NCI-H2227 treated with DMSO at 0.1 percent for 48 hours (cell line): ENCODE results near the gene CFAP58.
"Not testable (repeated sequence)": the region's sequence is repeated elsewhere in the genome, so short reads cannot be mapped to it uniquely, and the experiment has no call there.

ENCODE experiments used
- DNase-seq: peaks from one replicate; lab custom pipeline; 2025; lab: John Stamatoyannopoulos, UW

CFAP58 gene

DNA sequence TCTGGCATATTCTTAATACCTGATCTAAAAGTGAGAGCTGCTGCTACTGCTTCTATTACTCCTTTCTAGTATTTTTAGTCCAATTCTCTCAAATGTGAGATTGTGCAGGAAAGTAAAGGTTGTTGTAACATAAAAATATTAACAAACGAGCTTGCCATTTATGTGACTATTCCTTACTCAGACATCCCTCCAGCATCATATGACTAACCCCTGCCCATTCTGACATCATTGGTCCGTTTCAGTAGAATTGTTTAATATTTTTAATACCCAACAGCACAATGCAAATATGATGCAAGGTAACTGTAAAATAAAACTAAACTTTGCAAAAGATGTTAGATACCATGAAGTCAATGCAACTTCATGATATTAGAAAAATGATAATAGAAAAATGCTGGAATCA lies 83.6 kb downstream of the CFAP58 start:
- no peak for DNase-seq

DNA sequence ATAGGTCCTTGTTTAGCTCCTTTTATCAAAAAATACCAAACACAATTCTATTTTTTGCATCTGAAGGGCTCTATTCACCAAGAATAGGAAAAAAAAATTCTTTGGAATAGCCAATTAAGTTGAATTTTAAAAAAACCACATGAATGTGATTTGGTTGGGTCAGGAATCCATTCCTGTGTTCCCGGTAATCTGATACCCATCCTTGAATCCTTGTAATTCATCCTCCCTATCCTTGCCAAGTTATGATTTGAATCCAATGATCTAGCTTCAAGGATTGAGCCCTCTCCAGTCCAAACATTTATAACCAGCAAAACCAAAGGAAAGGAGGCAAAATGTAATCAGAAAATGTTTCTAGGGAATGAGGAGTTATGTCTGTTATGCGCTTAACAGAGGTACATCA lies 86.6 kb downstream of the CFAP58 start:
- DNase-seq: no peak

DNA sequence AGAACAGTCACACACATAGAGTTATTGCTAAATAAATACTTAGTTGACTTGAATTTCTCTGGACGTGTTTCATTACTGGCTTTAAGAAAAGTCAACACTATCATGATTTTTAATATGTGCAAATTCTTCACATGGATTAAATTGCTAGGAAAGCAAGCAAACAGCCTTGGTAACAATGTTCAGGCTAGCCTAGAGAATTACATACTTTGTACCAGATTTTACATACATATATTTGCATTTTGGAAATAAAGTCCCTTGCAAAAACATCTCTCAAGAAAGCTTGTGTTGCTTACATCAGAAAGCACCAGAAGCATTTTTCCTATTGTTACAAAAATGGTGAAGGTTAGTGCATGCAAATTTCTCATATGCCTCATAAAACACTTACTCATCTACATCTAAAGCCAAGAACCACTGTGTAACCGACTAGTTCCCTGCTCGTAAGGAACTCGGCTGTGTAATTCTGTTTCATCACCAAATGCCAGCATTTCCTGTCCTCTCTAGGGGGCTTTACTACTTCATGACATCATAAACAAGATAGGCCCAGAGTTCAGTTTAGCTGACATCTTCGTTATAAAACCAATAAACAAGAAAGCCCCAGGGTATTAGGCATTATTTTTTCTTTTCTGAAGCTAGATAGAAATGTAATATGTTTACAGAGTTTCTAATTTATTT lies 87.8 kb downstream of the CFAP58 start:
- no peak for DNase-seq

DNA sequence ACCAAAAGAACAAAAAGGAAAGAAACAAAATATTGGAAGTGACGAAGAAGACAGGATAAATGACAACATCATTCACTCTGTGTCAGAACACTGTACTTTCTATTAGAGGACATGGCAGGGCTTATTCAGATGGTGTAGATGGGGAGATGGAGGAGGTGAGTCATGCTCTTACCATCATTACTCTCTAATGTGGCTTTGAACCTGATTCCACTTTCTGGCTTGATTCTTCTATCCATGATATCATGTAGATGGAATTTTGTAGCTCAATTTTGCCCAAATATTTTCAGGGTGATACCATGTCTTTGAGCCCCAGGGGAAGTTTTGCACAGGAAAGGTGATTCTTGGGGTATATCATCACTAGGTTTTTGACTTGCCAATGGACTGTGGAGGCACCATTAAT lies 91.7 kb downstream of the CFAP58 start:
- DNase-seq: no peak

DNA sequence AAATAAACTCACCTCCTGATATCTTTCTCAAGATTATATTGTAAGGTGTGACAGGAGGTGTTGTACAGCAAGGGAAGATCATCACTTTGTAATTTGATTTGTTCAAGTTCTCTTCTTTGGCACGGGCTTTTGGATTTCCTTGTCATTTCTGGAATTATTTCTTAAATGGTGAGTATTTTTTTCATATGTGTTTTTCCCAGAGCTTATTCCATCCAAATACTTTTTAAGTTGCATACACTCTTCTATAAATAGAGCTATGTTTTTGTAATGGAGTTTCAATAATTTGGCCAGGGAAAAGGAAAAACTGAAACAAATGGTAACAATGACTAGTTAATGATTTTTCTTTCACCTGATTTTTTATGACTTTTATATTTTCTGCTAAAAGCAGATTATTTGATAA lies 92.5 kb downstream of the CFAP58 start:
- DNase-seq: no peak

DNA sequence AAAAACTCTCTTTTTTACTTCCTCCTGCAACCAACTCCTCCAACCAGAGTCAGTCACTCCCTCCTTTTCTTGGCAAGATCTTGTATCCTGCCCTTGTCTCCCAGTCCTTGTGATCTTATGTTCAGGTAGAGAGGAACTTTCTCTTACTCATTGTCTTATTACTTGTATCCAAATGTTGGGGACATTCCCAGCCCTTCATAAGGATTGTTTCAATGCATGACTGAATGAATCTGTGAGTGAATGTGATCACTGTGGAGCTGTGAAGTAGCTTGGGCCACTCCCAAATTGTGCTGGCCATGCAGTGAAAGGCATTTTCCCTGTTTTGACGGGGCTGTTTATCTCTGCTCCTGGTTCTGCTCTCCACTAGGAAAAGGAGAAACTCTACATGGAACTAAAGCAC lies 93.7 kb downstream of the CFAP58 start:
- no peak for DNase-seq

DNA sequence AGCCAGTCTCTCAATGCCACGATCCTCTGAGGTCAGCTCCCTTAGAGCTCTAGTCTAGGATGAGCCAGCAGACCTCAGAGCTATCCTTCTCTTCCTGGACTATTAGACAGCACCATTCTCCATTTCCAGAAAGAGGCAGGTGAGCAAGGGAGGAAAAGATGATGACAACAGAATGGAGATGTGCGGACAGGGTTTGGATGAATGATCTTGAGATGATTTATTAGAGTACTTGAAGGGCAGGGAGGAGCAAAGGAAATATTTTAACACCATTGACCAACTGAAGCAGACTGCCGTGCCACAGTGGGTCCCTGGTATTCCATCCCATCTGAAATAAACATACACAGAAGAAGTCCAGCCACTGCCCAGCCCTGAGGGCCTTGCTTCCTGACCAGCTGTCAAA lies 94.3 kb downstream of the CFAP58 start:
- no peak for DNase-seq

DNA sequence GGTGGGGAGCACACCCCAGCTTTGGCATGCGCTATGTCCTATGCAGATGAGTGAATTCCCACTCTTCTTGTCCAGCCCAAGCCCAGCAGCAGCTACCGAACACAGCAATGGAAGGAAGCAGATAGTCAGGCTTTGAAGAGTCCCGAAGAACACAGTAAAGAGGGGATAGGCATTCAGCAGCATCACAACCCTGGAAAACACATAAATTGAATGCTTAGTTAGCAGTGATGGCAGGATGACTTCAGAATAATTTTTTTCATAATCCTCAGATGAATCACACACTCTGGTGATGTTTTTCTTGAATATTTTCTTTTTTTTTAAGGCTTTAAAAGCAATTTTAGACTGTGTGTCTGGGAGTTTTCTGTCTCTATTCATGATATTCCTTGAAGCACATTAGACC lies 95.8 kb downstream of the CFAP58 start:
- DNase-seq: no peak

DNA sequence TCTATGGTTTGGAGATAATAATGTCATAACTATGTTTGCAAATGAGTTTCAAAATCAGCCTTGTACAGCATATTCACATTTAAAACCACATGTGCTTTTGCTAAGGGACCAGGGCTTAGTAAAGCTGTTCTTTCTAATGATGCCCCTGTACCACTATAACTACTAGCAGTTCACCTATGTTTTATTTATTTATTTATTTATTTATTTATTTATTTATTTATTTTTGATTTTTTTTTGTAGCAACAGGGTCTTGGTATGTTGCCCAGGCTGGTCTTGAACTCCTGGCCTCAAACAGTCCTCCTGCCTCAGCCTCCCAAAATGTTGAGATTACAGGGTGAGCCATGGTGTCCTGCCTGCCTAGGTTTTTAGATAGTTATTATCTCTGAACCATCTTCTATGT lies 96.9 kb downstream of the CFAP58 start:
- DNase-seq: no peak

DNA sequence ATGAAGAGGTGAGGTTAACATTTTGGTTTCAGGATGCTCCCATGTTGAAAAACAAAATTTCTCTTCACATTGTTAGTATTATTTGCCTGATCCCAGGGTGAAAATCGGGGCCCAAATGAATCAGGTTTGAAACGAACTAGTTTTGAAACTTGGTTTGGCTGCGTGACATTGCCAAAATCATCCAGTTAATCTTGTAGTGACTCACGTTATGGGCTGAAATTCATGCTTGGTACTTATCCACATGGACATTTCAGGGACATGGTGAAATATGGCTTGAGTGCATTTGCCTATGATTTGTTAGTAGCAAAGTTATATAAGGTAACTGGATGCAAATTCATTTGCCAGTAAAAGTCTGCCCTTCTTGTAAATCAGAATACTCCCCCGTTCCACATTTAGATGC lies 97.3 kb downstream of the CFAP58 start:
- no peak for DNase-seq

DNA sequence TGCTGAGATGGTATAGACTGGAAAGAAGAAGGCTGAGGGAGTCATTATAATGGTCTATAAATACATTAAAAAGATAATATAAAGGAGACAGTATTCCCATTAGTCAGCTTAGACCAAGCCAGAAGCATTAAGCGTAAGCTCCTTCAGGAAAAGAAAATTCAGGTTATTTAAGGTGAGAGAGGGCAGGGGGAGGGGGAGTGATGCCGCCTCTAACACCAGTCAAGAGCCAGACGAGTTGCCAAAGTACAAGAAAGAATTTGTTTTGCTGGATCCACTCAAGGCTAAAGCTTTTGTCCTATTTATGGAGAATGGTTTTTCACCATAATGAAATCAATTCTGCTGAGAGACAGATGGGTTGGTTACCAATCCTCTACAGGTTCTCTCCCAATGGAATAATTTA lies 99.3 kb downstream of the CFAP58 start:
- DNase-seq: no peak

DNA sequence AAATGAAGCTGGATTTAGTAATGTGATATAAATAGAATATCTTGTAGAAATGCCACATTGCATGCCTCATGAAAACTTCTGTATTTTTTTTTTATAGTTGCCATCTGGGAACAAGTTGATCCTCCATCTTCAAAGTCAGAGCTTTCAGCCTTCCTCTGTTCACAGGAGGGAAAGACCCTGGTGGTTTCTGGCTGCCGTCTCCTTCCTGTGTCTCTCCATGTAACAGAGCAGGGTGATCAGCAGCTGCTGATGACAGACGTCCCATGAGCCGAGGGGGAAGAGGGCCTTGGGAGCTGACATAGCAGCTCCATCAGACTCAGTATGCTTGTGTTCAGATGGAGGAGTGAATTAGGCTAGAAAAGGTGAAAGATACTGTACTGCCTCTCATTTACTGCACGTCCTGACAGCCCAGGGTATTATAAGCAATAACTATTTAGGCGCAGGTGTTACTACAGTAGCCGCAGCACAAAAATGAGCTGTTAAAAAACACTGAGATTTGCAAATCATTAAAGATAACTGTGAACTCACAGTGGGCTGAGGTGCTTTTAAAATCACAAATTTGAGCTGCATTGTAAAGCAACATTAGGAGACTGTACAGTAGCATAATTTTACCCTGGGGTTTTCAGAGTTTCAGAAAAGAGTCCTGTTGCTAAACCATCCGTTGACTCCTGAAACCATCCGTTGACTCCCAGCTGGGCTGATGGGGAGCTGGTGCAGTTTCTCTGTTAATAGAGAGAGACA lies 103.3 kb downstream of the CFAP58 start:
- DNase-seq: peak; percentile 45

DNA sequence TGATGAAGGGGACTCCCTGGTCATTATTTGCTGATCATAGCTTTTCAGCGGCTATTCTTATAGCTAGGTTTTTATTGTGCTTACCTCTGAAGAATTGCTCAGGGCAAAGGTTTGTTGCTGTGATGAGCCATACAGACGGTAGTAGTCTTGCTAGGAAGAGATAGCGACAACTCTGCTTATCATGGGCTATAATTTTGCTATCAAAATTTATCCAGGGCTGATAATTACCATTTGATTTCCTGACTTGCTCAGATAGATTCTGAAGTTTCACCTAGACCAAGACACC lies 103.9 kb downstream of the CFAP58 start:
- no peak for DNase-seq

DNA sequence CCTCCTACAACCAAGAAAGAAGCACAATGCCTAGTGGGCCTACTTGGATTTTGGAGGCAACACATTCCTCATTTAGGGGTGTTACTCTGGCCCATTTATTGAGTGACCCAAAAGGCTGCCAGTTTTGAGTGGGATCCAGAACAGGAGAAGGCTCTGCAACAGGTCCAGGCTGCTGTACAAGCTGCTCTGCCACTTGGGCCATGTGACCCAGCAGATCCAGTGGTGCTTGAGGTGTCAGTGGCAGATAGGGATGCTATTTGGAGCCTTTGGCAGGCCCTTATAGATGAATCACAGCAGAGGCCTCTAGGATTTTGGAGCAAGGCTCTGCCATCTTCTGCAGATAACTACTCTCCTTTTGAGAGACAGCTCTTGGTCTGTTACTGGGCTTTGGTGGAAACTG lies 111.9 kb downstream of the CFAP58 start:
- not testable (repeated sequence) for DNase-seq

DNA sequence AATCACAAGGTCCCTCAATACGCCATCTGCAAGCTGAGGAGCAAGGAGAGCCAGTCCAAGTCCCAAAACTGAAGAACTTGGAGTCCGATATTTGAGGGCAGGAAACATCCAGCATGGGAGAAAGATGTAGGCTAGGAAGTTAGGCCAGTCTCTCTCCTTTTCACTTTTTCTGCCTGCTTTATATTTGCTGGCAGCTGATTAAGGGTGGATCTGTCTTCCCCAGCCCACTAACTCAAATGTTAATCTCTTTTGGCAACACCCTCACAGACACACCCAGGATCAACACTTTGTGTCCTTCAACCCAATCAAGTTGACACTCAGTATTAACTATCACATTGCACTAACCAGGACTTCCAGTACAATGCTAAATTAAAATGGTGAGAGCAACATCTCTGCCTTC lies 115.2 kb downstream of the CFAP58 start:
- not testable (repeated sequence) for DNase-seq

DNA sequence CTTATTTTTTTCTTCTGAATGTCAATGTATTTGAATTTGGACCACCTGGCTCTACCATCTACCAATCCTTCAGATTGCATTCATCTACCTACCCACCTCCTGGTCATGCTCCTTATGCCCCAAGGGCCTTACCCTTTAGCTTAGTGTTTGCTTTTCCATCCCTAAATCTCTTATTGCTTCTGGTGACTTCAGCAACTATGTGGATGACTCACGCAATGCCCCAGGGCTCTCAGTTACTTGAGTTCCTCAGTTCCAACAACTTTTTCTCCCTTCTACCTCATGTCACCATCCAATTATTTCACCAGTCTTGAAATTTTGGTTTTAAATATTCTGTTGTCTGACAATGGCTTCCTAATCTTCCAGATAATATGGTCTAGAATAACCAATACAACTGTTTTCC lies 118.9 kb downstream of the CFAP58 start:
- no peak for DNase-seq

DNA sequence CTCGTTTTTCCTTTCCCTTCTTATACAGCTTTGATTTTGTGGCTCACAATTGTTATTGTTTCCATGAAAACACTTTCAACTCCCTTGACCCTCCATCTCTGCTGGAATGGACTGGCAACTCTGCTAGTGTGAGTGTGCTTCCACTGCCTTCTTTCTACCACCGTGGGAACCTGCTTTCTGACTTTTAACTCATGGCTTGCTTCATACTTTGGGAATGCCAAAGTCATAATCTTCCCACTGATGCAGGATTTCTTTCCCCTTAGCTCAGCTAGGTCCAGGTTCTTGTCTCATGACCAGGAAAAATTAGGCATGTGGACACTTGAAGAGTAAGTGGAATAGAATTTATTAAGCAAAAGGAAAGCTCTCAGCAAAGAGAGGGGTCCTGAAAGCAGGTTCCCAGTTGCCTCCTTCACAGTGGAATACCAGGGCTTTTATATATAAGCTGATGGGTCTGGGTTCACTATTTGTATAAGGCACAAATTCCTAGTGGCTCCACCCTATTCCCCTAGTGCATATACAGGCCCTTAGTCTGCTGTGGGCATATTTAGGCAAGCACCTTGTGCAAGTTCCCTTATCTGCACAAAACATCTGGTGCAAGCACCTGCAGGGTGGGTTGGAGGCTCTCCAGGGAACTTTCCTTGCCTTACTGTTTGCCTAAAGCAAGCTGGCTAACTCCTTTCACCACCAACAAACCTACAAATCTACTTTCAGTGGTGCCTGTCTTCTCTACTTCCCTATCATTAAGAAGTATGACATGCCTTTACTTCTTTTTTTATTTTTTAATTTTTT lies 119.5 kb downstream of the CFAP58 start:
- no peak for DNase-seq

DNA sequence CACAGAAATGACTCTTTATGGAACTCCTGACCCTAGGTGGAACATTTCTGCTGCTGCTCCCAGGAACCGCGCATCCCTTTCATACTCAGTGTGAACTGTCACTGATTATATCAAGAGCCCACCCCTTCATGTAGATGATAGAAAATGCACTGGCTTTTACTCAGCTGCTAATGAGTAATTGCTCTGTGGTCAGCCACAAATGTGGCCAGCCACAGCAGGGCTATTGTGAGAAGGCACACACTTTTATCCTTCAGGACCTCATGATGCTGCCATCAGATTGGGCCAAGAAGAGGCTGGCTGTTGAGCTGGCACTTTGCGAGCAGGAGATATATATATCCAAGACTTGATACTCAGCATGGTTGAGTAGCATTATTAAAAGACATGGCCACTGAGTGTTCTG lies 124.7 kb downstream of the CFAP58 start:
- DNase-seq: no peak

DNA sequence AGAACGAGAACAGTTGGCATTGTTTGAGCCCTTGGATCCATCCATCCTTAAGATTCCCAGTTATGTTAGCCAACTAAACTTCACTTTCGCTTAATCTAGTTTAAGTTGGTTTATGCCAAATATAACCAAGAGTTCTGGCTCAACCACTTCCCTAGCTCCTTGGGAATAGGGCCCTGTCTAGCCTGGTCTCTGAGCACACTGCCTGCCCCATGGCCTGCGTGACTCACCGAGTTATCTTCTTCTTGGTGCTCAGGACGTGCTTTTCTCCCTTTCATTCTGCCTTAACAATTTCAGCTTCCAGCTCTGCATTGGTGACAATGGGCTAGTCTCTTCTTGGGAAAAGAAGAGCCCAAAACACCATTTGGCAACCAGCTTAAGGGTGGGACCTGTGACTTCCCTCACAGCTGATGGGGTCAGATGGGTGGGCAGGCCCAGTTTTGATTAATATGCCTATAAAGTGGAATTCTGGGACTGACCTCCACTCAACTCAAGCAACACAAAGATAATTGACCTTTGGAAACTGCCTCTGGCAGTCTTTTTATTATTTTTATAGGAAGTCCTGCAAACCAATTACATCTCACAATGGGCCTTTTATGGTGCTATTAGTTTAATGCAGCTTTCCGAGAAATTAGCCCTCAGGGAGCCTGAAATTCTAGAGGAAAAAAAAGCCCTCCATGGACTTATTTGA lies 126.4 kb downstream of the CFAP58 start:
- peak; percentile 34 for DNase-seq

DNA sequence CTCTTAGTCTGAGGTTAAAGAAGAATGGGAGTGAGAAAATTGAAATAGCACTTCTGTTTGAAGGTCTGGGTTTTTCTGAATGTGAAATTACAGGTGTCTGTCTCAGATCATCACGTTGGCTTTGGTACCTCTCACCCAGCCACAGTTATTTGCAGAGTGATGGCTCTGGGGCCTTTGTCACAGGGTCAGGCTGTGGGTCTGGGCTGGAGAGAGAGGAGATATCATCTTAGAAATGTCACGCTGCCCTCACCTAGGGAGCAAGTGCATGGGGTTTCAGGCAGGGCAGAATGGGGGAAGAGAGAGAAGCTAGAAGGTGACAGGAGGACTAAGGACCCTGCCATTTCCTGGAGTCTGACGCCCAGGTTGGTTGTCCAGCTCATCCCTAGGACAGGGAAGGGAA lies 127.2 kb downstream of the CFAP58 start:
- no peak for DNase-seq

DNA sequence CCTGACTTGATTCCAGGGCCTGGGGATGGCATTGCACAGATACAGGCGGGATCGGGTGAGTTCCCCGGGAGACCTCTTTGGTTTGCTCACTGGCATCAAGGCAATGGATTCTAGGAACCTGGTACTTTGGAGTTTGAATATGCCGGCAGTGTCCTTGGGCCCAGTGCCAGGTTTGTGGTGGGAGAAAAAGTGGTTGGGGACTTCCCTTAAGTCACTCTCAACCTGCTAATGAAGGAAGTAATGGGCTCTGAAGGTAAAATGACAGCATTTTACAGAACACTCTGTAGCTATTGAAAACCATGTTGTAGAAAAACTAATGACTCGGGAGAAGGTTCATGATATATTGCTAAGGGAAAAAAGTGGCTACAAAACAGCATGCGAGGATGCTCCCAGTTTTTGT lies 129.9 kb downstream of the CFAP58 start:
- no peak for DNase-seq

DNA sequence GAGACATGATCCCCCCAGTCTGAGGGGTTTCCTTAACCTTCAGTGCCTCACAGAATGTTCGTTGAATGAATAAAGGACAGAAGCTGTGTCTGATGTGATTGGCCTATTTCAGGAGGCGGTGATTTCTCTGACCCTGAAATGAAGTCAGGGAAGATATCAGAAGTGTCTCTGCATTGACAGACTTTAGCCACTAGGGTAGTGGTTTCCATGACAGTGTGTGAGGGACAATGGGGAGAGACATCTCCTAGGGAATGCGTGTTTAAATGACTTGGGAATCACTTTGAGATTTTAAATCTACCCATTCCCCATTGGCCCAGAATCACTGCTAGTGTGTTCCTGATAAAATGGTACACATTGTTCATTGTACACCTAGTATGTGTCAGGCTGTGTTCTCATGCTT lies 132.0 kb downstream of the CFAP58 start:
- DNase-seq: no peak

DNA sequence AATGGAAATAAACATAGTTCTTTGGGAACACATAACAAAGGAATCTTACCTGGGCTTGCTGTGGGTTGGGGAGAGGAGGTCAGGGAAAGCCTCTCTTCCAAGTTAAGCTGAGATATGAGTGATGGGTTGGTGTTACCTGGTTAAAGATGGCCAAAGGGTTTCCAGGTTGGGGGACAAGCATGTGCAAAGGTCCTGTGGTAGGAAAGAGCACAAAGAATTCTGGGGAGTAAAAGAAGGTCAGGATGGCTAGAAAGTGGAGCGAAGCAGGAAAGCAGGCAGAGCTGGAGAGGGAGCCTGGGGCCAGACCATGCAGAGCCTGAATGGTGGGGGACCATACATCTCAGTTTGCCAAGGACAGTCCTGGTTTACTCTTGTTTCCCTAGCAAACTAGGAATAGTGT lies 133.2 kb downstream of the CFAP58 start:
- DNase-seq: no peak
